ENCODE data around the gene TBCE. TPM values are rescaled to one million over a fixed set of nuclear protein-coding genes. Genes with fewer than 3 reads are reported as not detected.

Gene TBCE
- polyA plus RNA-seq, 1 donor from 2014 or later = 72.9 TPM

DNA sequence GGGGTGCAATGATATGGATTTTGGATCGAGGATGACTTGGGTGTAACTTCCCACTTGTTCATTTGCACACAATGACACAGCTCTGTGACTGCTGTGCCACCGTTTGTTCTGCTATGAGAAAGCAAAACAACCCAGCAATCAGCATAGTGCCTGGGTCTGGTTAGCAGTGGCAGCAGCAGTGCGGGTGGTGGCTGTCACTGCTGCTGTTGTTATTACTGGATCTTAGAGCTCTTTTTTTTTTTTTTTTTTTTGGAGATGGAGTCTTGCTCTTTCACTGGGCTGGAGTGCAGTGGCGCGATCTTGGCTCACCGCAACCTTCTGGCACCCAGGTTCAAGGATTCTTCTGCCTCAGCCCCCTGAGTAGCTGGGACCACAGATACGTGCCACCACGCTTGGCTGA lies 56.9 kb downstream of the TBCE start:
- Histone ChIP-seq H3K9ac (ENCODE audit: low read length) (no peak overlapping the region), H3K9me2 (ENCODE audit: insufficient read depth, low read length) (no peaks in the 10 kb centered on the region), H3K4me3 (ENCODE audit: low read length) (no peak overlapping the region), H3K9me3 (ENCODE audit: low read length) (no peaks in the 10 kb centered on the region), H3K79me2 (replicated peaks; ENCODE audit: insufficient read depth, low read length) (no peaks in the 10 kb centered on the region), H3K27me3 (ENCODE audit: insufficient read depth, low read depth, low read length) (no peaks in the 10 kb centered on the region), H3K27ac (ENCODE audit: low read length) (no peak overlapping the region), H3K4me2 (ENCODE audit: low read length) (no peak overlapping the region), H4K20me1 (ENCODE audit: insufficient read depth) (no peaks in the 10 kb centered on the region), H2AFZ (ENCODE audit: low read depth, low read length) (no peak overlapping the region), H3K36me3 (ENCODE audit: insufficient read depth, low read length) (no peaks in the 10 kb centered on the region), H3F3A (ENCODE audit: insufficient read depth, low read length, poor library complexity, severe bottlenecking) (no peaks in the 10 kb centered on the region)
- TF ChIP-seq RAD21 (conservative IDR thresholded peaks at IDR 0.05) (no peak), SMC3 (conservative IDR thresholded peaks at IDR 0.05; ENCODE audit: poor library complexity) (no peak), MXI1 (conservative IDR thresholded peaks at IDR 0.05; ENCODE audit: poor library complexity, severe bottlenecking) (no peak), EP300 (conservative IDR thresholded peaks at IDR 0.05; ENCODE audit: poor library complexity, severe bottlenecking) (no peak), TAF1 (IDR thresholded peaks at IDR 0.05; ENCODE audit: low read depth) (no peak), EZH2 (IDR thresholded peaks at IDR 0.05; ENCODE audit: borderline replicate concordance, insufficient read depth, low read length, poor library complexity, severe bottlenecking) (no peak), POLR2AphosphoS5 (IDR thresholded peaks at IDR 0.05) (no peak)
- TF ChIP-seq, protein P1, sequence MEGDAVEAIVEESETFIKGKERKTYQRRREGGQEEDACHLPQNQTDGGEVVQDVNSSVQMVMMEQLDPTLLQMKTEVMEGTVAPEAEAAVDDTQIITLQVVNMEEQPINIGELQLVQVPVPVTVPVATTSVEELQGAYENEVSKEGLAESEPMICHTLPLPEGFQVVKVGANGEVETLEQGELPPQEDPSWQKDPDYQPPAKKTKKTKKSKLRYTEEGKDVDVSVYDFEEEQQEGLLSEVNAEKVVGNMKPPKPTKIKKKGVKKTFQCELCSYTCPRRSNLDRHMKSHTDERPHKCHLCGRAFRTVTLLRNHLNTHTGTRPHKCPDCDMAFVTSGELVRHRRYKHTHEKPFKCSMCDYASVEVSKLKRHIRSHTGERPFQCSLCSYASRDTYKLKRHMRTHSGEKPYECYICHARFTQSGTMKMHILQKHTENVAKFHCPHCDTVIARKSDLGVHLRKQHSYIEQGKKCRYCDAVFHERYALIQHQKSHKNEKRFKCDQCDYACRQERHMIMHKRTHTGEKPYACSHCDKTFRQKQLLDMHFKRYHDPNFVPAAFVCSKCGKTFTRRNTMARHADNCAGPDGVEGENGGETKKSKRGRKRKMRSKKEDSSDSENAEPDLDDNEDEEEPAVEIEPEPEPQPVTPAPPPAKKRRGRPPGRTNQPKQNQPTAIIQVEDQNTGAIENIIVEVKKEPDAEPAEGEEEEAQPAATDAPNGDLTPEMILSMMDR (IDR thresholded peaks at IDR 0.05; ENCODE audit: poor library complexity, severe bottlenecking) = no peak
- TF ChIP-seq, protein P2, sequence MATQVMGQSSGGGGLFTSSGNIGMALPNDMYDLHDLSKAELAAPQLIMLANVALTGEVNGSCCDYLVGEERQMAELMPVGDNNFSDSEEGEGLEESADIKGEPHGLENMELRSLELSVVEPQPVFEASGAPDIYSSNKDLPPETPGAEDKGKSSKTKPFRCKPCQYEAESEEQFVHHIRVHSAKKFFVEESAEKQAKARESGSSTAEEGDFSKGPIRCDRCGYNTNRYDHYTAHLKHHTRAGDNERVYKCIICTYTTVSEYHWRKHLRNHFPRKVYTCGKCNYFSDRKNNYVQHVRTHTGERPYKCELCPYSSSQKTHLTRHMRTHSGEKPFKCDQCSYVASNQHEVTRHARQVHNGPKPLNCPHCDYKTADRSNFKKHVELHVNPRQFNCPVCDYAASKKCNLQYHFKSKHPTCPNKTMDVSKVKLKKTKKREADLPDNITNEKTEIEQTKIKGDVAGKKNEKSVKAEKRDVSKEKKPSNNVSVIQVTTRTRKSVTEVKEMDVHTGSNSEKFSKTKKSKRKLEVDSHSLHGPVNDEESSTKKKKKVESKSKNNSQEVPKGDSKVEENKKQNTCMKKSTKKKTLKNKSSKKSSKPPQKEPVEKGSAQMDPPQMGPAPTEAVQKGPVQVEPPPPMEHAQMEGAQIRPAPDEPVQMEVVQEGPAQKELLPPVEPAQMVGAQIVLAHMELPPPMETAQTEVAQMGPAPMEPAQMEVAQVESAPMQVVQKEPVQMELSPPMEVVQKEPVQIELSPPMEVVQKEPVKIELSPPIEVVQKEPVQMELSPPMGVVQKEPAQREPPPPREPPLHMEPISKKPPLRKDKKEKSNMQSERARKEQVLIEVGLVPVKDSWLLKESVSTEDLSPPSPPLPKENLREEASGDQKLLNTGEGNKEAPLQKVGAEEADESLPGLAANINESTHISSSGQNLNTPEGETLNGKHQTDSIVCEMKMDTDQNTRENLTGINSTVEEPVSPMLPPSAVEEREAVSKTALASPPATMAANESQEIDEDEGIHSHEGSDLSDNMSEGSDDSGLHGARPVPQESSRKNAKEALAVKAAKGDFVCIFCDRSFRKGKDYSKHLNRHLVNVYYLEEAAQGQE (IDR thresholded peaks at IDR 0.05; ENCODE audit: borderline replicate concordance) = no peak

DNA sequence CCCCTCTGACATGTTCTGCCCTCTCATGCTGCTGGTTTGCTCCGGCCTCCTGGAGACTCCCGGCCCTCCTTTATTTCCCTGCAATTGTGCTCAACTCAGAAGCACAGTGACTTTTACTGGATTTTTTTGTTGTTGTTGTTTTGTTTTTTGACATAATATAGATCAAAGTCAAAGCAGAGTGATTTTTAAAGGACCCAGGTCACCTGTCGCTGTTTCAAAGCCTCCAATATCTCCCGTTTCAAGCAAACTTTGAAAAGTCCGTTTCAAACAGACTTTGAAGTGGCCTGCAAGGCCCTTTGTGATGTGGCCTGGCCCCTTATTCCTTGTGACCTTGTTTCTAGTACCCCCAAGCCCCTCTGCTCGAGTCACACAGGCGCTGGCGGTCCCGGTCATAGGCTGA lies 58.1 kb downstream of the TBCE start:
- Histone ChIP-seq H3K9ac (ENCODE audit: low read length) (no peak overlapping the region), H3K4me3 (ENCODE audit: low read length) (no peak overlapping the region), H3K36me3 (ENCODE audit: insufficient read depth, low read length) (no peaks in the 10 kb centered on the region), H3K9me3 (ENCODE audit: low read length) (no peaks in the 10 kb centered on the region), H4K20me1 (ENCODE audit: insufficient read depth) (no peaks in the 10 kb centered on the region), H3K9me2 (ENCODE audit: insufficient read depth, low read length) (no peaks in the 10 kb centered on the region), H3F3A (ENCODE audit: insufficient read depth, low read length, poor library complexity, severe bottlenecking) (no peaks in the 10 kb centered on the region), H3K4me2 (ENCODE audit: low read length) (no peak overlapping the region), H2AFZ (ENCODE audit: low read depth, low read length) (no peak overlapping the region), H3K27ac (ENCODE audit: low read length) (no peak overlapping the region), H3K27me3 (ENCODE audit: insufficient read depth, low read depth, low read length) (no peaks in the 10 kb centered on the region), H3K79me2 (replicated peaks; ENCODE audit: insufficient read depth, low read length) (no peaks in the 10 kb centered on the region)
- TF ChIP-seq MXI1 (conservative IDR thresholded peaks at IDR 0.05; ENCODE audit: poor library complexity, severe bottlenecking) = no peak

DNA sequence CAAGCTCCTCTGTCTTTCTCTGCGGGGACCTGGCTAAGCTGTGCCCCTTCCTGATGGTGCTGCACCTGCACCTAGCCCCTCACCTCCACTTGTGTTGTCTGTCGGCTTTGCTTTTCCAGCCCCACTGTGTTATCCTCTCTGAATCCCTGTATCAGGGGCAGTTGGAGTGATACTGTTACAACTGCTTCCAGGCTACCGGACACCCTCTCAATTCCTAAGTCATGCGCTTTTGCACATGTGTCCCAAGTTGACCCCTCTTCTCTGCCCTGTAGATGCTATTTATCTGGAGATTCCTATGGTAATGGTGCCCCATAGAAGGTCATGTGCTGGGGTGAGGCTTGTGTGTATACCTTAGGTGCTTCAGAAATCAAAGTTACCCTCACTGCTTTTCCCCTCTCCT lies 58.9 kb downstream of the TBCE start:
- no peak overlapping the region for H3K27ac ChIP-seq (ENCODE audit: low read length)
- H3K4me3 ChIP-seq (ENCODE audit: low read length) = no peak overlapping the region
- H3K36me3 ChIP-seq (ENCODE audit: insufficient read depth, low read length) = no peaks in the 10 kb centered on the region
- H2AFZ ChIP-seq (ENCODE audit: low read depth, low read length) = no peak overlapping the region
- no peaks in the 10 kb centered on the region for H3K27me3 ChIP-seq (ENCODE audit: insufficient read depth, low read depth, low read length)
- H3K4me2 ChIP-seq (ENCODE audit: low read length) = no peak overlapping the region
- no peaks in the 10 kb centered on the region for H4K20me1 ChIP-seq (ENCODE audit: insufficient read depth)
- no peaks in the 10 kb centered on the region for H3K79me2 ChIP-seq (replicated peaks; ENCODE audit: insufficient read depth, low read length)
- H3K9ac ChIP-seq (ENCODE audit: low read length) = no peak overlapping the region
- no peaks in the 10 kb centered on the region for H3K9me3 ChIP-seq (ENCODE audit: low read length)
- H3K9me2 ChIP-seq (ENCODE audit: insufficient read depth, low read length) = no peaks in the 10 kb centered on the region
- no peak for TF ChIP-seq EP300 (conservative IDR thresholded peaks at IDR 0.05; ENCODE audit: poor library complexity, severe bottlenecking)
- TF ChIP-seq SMC3 (conservative IDR thresholded peaks at IDR 0.05; ENCODE audit: poor library complexity) = no peak
- TF ChIP-seq, protein P2 (IDR thresholded peaks at IDR 0.05; ENCODE audit: borderline replicate concordance) = no peak
- TF ChIP-seq POLR2AphosphoS5 (IDR thresholded peaks at IDR 0.05) = no peak
- TF ChIP-seq, protein P1 (IDR thresholded peaks at IDR 0.05; ENCODE audit: poor library complexity, severe bottlenecking) = no peak
- TF ChIP-seq TAF1 (IDR thresholded peaks at IDR 0.05; ENCODE audit: low read depth) = no peak
- no peak for TF ChIP-seq MXI1 (conservative IDR thresholded peaks at IDR 0.05; ENCODE audit: poor library complexity, severe bottlenecking)
- TF ChIP-seq EZH2 (IDR thresholded peaks at IDR 0.05; ENCODE audit: borderline replicate concordance, insufficient read depth, low read length, poor library complexity, severe bottlenecking) = no peak
- no peak for TF ChIP-seq RAD21 (conservative IDR thresholded peaks at IDR 0.05)
- H3F3A ChIP-seq (ENCODE audit: insufficient read depth, low read length, poor library complexity, severe bottlenecking) = no peaks in the 10 kb centered on the region

All from neural cell (in vitro differentiated cells).